D721Med (cell line): ENCODE measurements around the gene MIPOL1.
A peak's percentile ranks its signal among the peaks of the same experiment; 100 is the strongest.

Experiments used
- DNase-seq: peaks from one replicate; pipeline ENCODE4 v3.0.0; 2011; ENCODE audit warnings: low spot score; ENCODE audit not compliant: insufficient read length
- FAIRE-seq: peaks from 2 replicates; lab custom pipeline; 2011; peaks lifted over from hg19 to GRCh38; lab: Jason Lieb, UNC
- CTCF ChIP-seq: IDR thresholded peaks from 2 replicates; pipeline ENCODE4 v1.5.1; 2012; ENCODE audit warnings: mild to moderate bottlenecking, control low read depth; ENCODE audit not compliant: insufficient read depth; ENCODE audit errors: missing control alignments

Gene MIPOL1

GRCh38 chr14:37593511-37594237 lies 395.9 kb downstream of the MIPOL1 start:
- DNase-seq (no peak), FAIRE-seq (no peak)
- TF ChIP-seq CTCF, result no peak

- no peak for DNase-seq
- peak; percentile 84 for TF ChIP-seq CTCF
- no peak for FAIRE-seq
Observed at GRCh38 chr14:37594238-37594970, 396.7 kb downstream of the MIPOL1 start.

- no peak for TF ChIP-seq CTCF
- no peak for DNase-seq
- no peak for FAIRE-seq
Observed at GRCh38 chr14:37594971-37595808, 397.5 kb downstream of the MIPOL1 start, which contains the start of the genes FOXA1 and TTC6. Gene FOXA1, minus strand, starts transcription at chr14:37595249. Its CDS starts 277 bp downstream, at chr14:37594972. Gene TTC6, plus strand, starts transcription at chr14:37595629. Its CDS starts 26,436 bp downstream, at chr14:37622065.

GRCh38 chr14:37595809-37596621 lies 398.3 kb downstream of the MIPOL1 start:
- no peak for TF ChIP-seq CTCF
- no peak for DNase-seq
- FAIRE-seq, result no peak

GRCh38 chr14:37596790-37597472 lies 399.2 kb downstream of the MIPOL1 start:
- FAIRE-seq, result no peak
- DNase-seq, result no peak
- TF ChIP-seq CTCF, result no peak

GRCh38 chr14:37597538-37597913 lies 399.8 kb downstream of the MIPOL1 start:
- FAIRE-seq, result no peak
- no peak for TF ChIP-seq CTCF
- no peak for DNase-seq
